GM18526 (cell line): ENCODE data around the gene GFY.

Experiments used
- POLR2A ChIP-seq: IDR thresholded peaks from 3 replicates; pipeline ENCODE4 v1.6.1; 2011; ENCODE audit not compliant: insufficient read length; ENCODE audit errors: extremely low read depth

Gene GFY

GRCh38 chr19:49425178-49425577 is at the start of gene GFY:
TSS of gene GFY (plus strand) at chr19:49425388. CDS start at chr19:49426431, 1,043 bp downstream.
- no peak for TF ChIP-seq POLR2A

GRCh38 chr19:49378512-49378911 is 46.7 kb upstream of the GFY start:
- TF ChIP-seq POLR2A: no peak

- TF ChIP-seq POLR2A: no peak
Observed at GRCh38 chr19:49380391-49380790, 44.8 kb upstream of the GFY start.

GRCh38 chr19:49382639-49383038 is 42.5 kb upstream of the GFY start:
- TF ChIP-seq POLR2A: no peak

- no peak for TF ChIP-seq POLR2A
Observed at GRCh38 chr19:49383599-49383998, 41.6 kb upstream of the GFY start.

GRCh38 chr19:49387936-49388372 is 37.2 kb upstream of the GFY start, which contains the start of gene KASH5:
TSS of gene KASH5 (plus strand) at chr19:49388249. CDS start at chr19:49390884, 2,635 bp downstream.
- peak; percentile 39 for TF ChIP-seq POLR2A

GRCh38 chr19:49389406-49389805 is 35.8 kb upstream of the GFY start:
- no peak for TF ChIP-seq POLR2A

GRCh38 chr19:49390131-49390928 is 34.9 kb upstream of the GFY start:
- TF ChIP-seq POLR2A: no peak

GRCh38 chr19:49390929-49391359 is 34.2 kb upstream of the GFY start:
- no peak for TF ChIP-seq POLR2A

GRCh38 chr19:49391581-49392399 is 33.4 kb upstream of the GFY start:
- TF ChIP-seq POLR2A: no peak

- TF ChIP-seq POLR2A: no peak
Observed at GRCh38 chr19:49393881-49394280, 31.3 kb upstream of the GFY start.

- TF ChIP-seq POLR2A: no peak
Observed at GRCh38 chr19:49395581-49396407, 29.4 kb upstream of the GFY start.

- TF ChIP-seq POLR2A: no peak
Observed at GRCh38 chr19:49396738-49397505, 28.3 kb upstream of the GFY start.

GRCh38 chr19:49398001-49398615 is 27.1 kb upstream of the GFY start:
- no peak for TF ChIP-seq POLR2A
